ENCODE results near the gene DHRS9. TPM values are rescaled to one million over a fixed set of nuclear protein-coding genes. Genes with fewer than 3 reads are reported as not detected.
"Not testable (repeated sequence)": the region's sequence is repeated elsewhere in the genome, so short reads cannot be mapped to it uniquely, and the experiment has no call there.

Gene DHRS9
- polyA plus RNA-seq, 3 donors from 2014 or later, result 0.31 TPM; not detected in 2

DNA sequence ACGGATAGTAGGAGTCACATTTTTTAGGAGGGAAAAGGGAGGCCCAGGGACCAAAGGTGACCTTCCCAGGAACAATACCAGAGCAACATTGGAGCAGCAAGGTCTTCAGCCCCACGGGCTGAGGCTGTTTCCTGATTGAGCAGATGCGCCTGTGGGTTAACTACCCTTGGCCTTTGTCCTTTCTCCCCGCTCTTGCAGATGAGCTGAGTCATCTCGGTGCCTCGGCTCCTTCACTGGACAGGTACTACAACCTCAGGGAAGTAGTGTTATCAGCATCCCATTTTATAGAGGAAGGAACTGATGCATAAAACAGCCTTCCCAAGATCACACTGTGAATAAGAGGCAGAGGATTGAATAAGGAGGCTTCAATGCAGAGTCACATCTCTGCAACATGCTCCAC lies 43.5 kb downstream of the DHRS9 start:
- no peak for DNase-seq
- no peaks in the 10 kb centered on the region for H3K36me3 Mint-ChIP-seq
- H3K27me3 Mint-ChIP-seq (ENCODE audit: low read depth in 3 of 3), result peaks cover 3 to 7% (median 4%) of the 10 kb centered on the region in 3 donors
- no peak overlapping the region for H3K27ac Mint-ChIP-seq
- no peak overlapping the region for H3K4me3 Mint-ChIP-seq
- no peaks in the 10 kb centered on the region for H3K9me3 Mint-ChIP-seq
- peaks cover 15% of the 10 kb centered on the region in 2 donors for H3K4me1 Mint-ChIP-seq

DNA sequence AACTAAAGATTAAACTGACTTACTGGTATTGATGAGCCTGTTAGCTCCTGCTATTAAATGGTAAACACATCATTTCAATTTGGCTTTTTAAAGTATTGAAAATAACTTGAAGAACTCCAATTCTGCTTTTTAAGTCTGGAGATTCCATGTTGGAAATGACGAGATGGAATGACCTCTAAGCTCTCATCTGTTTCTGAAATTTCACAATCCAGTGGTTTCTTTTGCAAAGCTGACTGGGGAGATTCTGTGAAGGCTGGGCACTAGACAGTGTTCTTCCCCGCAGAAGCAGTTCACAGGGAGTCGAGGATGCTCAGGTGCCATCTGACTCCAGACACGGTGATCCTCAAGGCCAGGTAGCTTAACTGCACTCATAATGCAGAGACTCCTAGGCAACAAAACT lies 44.7 kb downstream of the DHRS9 start:
- no peak for DNase-seq
- no peak overlapping the region for H3K4me3 Mint-ChIP-seq
- H3K9me3 Mint-ChIP-seq, result no peaks in the 10 kb centered on the region
- no peaks in the 10 kb centered on the region for H3K36me3 Mint-ChIP-seq
- peaks cover 4 to 7% (median 6%) of the 10 kb centered on the region in 3 donors for H3K27me3 Mint-ChIP-seq (ENCODE audit: low read depth in 3 of 3)
- H3K27ac Mint-ChIP-seq, result no peak overlapping the region
- peaks cover 4 to 5% of the 10 kb centered on the region in 2 donors for H3K4me1 Mint-ChIP-seq

DNA sequence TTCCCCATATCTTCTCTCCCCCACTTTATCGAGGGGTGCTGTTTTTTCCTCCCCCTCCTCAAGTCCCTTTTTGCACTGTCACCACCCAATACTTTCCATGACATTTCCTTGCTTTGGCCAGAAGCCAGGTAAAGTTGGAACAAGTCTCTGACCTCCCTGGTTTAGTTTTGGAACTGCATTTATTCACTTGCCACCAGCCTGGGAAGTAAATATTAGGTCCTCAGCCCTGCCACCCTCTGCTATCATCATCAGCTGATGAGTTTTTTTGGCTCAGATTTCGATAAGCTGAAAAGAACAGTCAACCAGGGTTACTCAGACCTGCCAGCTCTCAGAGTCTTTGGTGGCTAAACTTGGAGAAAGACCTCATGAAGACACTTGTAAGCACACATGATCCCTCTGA lies 47.0 kb downstream of the DHRS9 start:
- Mint-ChIP-seq H3K36me3 (no peaks in the 10 kb centered on the region), H3K4me3 (no peak overlapping the region), H3K27me3 (ENCODE audit: low read depth in 3 of 3) (peaks cover 4 to 9% (median 7%) of the 10 kb centered on the region in 3 donors), H3K9me3 (no peaks in the 10 kb centered on the region), H3K27ac (no peak overlapping the region), H3K4me1 (no peaks in the 10 kb centered on the region)
- no peak for DNase-seq

DNA sequence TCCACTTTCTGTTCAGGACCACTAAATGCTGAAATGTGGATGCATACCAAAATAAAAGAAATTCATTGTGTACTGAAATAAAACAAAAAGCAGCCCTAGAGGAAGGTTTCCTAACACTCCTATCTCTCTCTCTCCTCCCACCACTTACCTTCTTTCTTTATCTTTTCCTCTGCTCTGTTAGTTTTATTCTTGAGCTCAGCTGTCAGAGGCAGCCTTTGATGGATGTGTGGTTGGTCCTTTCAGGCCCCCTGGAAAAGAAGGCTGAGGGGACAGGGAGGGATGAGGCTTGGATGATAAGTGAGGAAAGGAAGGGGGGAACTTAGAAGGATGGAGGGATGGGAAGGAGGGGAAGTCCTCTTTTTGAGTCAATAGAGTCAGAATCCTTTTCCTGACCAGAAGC lies 47.6 kb downstream of the DHRS9 start:
- Mint-ChIP-seq H3K4me3 (no peak overlapping the region), H3K27ac (no peak overlapping the region), H3K9me3 (peaks cover 0 to 2% (median 0%) of the 10 kb centered on the region in 6 donors), H3K36me3 (no peaks in the 10 kb centered on the region), H3K4me1 (no peaks in the 10 kb centered on the region), H3K27me3 (ENCODE audit: low read depth in 3 of 3) (peaks cover 4 to 9% (median 5%) of the 10 kb centered on the region in 3 donors)
- DNase-seq, result no peak

DNA sequence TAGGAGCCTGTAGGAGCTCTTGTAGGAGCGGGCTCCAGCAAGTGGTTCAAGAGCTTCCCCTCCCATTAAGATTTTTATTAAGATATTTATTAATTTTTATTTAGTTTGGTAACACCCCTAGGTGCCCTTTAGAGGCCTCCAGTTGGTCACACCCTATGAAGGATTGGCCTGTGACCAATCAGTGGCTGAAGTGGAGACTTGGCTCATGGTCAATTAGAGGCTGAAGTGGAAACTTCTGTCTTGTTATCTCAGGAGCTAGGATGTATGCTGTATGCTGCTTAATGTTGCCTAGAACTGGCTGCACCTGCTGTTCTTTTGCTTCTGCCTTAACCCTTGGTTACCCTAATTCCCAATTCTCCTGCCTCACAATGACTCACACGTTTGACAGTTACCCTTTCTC lies 48.7 kb downstream of the DHRS9 start:
- Mint-ChIP-seq H3K4me3 (no peak overlapping the region), H3K27me3 (ENCODE audit: low read depth in 3 of 3) (peaks cover 2 to 15% (median 5%) of the 10 kb centered on the region in 3 donors), H3K9me3 (peaks cover 0 to 2% (median 0%) of the 10 kb centered on the region in 6 donors), H3K36me3 (no peaks in the 10 kb centered on the region), H3K4me1 (no peaks in the 10 kb centered on the region), H3K27ac (no peak overlapping the region)
- DNase-seq, result no peak

DNA sequence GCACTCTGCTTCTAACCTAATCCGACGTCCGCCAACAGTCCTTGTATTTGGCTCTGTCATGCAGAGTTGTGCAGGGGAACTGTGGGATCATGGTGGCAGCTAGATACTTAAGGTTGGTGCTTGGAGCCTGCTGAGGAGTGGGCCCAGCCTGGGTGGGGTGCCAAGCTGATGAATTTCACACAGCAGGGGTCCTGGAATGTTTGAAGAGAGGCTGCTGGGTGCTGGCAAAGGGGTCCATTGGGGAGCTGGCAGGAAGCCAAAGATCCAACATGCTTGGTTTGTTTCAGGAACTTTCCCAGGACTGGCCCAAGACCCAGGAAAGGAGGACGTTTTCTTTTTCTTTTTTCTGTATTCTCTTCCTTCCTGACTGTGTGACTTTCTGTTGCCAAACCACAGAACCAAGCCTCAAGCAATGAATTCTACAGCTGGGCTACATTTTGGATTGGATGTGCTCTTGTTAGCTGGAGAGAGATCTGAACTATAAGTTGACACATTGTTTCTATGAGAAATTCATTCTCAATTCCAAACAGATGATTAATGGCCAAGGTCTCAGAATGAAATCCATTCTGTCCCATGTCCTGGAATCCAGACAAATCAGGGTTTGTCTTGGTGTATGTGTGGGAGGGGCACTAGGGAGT lies 49.9 kb downstream of the DHRS9 start:
- Mint-ChIP-seq H3K4me3 (no peak overlapping the region), H3K9me3 (peaks cover 0 to 2% (median 0%) of the 10 kb centered on the region in 6 donors), H3K36me3 (no peaks in the 10 kb centered on the region), H3K27me3 (ENCODE audit: low read depth in 3 of 3) (peaks cover 3 to 17% (median 5%) of the 10 kb centered on the region in 3 donors), H3K27ac (no peak overlapping the region), H3K4me1 (no peaks in the 10 kb centered on the region)
- no peak for DNase-seq

DNA sequence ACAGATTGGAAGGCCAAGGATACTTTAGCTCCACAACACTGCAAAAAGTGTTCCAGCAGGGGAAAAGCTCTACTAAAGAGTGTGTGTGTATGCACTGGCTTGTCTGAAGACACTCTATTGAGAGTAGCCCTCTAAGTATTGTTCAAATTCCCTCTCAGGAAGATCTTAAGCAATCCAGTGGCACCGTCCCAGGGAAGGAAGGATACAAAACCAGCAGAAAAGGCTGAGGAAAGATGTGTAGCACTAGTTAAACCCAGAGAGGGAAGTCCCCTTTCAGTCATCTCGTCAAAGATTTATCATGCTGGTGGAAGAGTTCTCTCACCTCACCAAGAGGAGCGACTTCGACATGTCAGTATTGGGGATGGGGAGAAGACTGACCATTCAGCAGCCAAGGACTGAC lies 50.5 kb downstream of the DHRS9 start:
- H3K4me3 Mint-ChIP-seq, result no peak overlapping the region
- DNase-seq, result no peak

DNA sequence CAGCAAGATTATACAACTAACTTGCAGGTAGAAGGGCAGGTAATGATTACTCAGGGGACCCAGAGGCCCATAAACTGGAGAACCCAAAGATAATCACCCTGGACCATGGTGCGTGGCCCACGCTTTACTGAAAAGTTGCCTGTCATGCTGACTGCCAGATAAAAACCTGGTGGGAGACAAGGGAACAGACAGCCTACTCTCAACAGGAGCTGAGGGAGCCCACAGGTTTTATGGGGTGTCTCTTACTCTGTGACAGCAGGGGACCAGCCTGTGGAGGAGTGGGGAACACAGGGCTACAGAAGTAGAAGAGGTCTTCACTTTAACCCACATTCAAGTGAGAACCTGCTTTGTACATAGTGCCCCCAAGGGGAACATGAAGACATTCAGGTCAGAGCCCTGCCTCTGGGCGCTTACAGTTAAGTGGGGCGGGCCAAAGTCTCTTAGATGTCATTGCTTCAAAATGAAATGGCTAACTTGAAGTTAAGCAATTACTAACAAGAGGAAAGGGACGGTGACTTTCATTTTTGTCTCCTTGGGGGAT lies 60.4 kb downstream of the DHRS9 start:
- Mint-ChIP-seq H3K27ac (no peak overlapping the region), H3K4me3 (no peak overlapping the region), H3K4me1 (no peaks in the 10 kb centered on the region), H3K27me3 (ENCODE audit: low read depth in 3 of 3) (peaks cover 0 to 2% (median 0%) of the 10 kb centered on the region in 3 donors), H3K36me3 (no peaks in the 10 kb centered on the region), H3K9me3 (no peaks in the 10 kb centered on the region)
- no peak for DNase-seq

More for the DNA sequence above, 50.5 kb downstream of the DHRS9 start:
- peaks cover 0 to 2% (median 0%) of the 10 kb centered on the region in 6 donors for H3K9me3 Mint-ChIP-seq
- H3K27me3 Mint-ChIP-seq (ENCODE audit: low read depth in 3 of 3), result peaks cover 1 to 19% (median 7%) of the 10 kb centered on the region in 3 donors
- no peak overlapping the region for H3K27ac Mint-ChIP-seq
- no peaks in the 10 kb centered on the region for H3K4me1 Mint-ChIP-seq
- no peaks in the 10 kb centered on the region for H3K36me3 Mint-ChIP-seq

DNA sequence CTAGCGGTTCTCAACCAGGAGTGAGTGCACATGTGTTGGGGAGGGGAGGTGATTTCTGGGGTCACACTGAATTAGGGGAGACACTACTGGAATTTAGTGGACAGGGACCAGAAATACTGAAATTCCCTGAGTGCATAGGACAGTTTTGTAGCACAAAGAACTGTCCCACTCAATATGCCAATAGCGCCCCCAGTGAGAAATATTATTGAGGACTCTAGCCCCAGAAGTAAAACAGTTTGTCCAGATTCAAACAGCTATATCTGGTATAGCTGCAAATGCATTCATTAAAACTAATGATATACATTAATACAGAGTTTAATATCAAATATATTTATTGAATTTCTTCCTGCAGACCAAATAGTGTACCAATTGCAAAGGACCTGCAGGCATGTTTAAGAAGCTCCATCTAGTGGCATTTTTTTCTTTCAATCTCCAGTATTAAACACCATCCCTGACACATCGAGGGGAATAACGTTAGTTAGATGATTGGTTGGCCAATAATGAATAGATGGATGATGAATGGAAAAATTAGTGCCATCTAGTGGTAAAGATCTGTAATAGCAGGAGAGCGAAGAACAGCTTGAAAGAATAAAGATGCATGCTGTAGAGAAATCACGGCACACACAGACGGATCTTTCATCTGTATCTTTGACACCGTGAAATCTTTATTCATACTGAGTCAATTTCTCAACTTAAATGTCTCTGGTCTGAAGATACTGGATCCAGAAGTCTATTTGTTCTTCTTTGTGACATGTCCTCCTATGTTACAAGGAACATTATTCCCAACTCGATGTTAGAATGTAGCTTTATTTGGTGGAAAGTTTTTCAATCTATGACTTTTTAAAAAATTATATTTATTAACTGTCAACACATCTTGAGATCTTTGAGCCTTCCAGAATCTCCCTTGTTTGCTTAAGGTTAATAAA lies 62.5 kb downstream of the DHRS9 start:
- Mint-ChIP-seq H3K9me3 (no peaks in the 10 kb centered on the region), H3K4me1 (no peaks in the 10 kb centered on the region), H3K36me3 (no peaks in the 10 kb centered on the region), H3K27ac (no peak overlapping the region), H3K4me3 (no peak overlapping the region), H3K27me3 (ENCODE audit: low read depth in 3 of 3) (peaks cover 0 to 2% (median 0%) of the 10 kb centered on the region in 3 donors)
- peak; percentile 29 to 42 (median 38) for DNase-seq

DNA sequence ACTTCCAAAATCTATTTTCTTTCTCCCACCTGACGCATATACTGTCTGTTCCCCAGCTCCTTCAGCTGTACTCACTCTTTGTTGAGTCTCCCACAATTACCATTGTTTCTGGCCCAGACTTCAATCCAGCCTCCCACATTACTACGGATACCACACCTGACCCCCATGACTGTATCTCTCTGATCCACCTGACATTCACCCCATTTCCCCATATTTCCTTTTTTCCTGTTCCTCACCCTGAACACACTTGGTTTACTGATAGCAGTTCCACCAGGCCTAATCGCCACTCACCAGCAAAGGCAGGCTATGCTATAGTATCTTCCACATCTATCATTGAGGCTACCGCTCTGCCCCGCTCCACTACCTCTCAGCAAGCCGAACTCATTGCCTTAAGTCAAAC lies 64.9 kb downstream of the DHRS9 start:
- not testable (repeated sequence) for H3K4me3 Mint-ChIP-seq; H3K27ac Mint-ChIP-seq; H3K36me3 Mint-ChIP-seq; H3K27me3 Mint-ChIP-seq (ENCODE audit: low read depth in 3 of 3); H3K4me1 Mint-ChIP-seq; DNase-seq; H3K9me3 Mint-ChIP-seq

DNA sequence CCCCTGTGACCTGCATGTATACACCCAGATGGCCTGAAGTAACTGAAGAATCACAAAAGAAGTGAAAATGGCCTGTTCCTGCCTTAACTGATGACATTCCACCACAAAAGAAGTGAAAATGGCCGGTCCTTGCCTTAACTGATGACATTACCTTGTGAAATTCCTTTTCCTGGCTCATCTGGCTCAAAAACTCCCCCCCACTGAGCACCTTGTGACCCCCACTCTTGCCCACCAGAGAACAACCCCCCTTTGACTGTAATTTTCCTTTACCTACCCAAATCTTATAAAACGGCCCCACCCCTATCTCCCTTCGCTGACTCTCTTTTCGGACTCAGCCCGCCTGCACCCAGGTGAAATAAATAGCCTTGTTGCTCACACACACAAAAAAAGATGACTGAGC lies 67.1 kb downstream of the DHRS9 start:
- DNase-seq; H3K27me3 Mint-ChIP-seq (ENCODE audit: low read depth in 3 of 3); H3K9me3 Mint-ChIP-seq; H3K27ac Mint-ChIP-seq; H3K4me1 Mint-ChIP-seq; H3K36me3 Mint-ChIP-seq; H3K4me3 Mint-ChIP-seq: not testable (repeated sequence)

DNA sequence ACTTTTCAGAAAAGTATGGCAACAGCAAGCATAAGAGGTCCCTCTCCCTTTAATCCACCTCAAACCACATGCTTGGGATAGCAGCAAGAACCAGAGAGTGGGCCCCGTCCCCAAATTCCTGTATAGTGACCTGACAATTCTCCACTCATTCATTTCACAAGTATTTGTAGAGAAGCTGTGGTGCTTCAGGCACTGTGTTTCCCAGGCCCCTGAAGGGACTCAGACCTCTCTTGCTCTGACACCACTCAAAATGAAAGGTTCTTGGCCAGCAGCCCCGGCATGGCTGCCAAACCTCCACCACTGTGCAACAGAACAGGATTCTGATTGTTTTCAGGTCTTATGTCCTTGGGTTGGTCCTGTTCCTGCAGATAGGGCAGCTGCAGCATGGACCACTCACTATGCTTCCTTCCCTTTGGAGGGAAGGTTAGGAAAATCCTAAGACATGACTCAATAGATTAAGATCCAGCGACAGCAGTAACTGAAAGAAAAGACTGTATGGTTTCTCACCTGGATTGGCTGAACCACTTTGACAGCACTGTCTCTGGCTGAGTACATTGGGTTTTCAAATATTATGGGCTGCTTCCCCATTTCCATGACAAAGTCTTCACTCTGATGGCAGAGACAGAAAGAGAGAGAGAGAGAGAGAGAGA lies 67.6 kb downstream of the DHRS9 start:
- Mint-ChIP-seq H3K4me3 (no peak overlapping the region), H3K9me3 (no peaks in the 10 kb centered on the region), H3K27ac (no peak overlapping the region), H3K36me3 (no peaks in the 10 kb centered on the region), H3K27me3 (ENCODE audit: low read depth in 3 of 3) (peaks cover 0 to 2% (median 0%) of the 10 kb centered on the region in 3 donors), H3K4me1 (no peaks in the 10 kb centered on the region)
- no peak for DNase-seq

DNA sequence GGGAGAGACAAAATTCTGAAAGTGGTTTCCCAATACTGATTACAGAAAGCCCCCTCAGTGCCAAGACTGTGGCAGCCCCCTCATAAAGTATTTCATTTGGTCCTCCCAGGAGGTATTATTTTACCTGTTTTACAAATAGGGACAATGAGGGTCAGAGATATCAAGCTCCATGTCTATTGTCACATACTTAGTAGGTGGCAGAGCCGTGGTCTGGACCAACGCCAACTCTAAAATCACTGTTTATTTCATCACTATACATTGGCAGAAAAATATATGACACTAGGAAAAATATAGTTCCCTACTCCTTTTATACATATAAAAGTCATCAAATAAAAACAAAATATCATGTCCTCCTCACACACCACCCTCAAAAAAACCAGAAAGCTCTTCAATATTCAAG lies 68.6 kb downstream of the DHRS9 start:
- no peak for DNase-seq
- H3K27ac Mint-ChIP-seq, result no peak overlapping the region
- H3K4me1 Mint-ChIP-seq, result no peaks in the 10 kb centered on the region
- peaks cover 0 to 2% (median 2%) of the 10 kb centered on the region in 3 donors for H3K27me3 Mint-ChIP-seq (ENCODE audit: low read depth in 3 of 3)
- H3K9me3 Mint-ChIP-seq, result no peaks in the 10 kb centered on the region
- no peaks in the 10 kb centered on the region for H3K36me3 Mint-ChIP-seq
- H3K4me3 Mint-ChIP-seq, result no peak overlapping the region

DNA sequence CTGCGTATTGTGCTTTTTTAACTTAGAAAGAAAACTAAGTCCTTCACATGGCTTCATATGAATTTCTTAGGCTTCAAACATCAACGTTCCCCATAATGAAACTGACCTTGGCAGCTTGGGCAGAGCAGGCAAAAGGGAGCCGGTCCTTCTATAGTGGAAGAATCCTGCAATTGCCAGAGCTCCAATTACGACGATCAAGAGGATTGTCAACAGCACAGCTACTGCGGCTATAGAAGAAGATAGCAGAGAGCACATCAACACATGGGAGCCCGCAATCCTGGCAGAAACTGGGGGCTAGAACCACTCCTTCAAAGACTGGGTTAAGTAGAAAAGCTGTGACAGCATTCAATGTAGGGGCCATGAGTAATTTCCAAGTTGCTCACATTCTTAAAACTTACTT lies 69.8 kb downstream of the DHRS9 start:
- no peaks in the 10 kb centered on the region for H3K9me3 Mint-ChIP-seq
- DNase-seq, result no peak
- H3K4me3 Mint-ChIP-seq, result no peak overlapping the region
- H3K4me1 Mint-ChIP-seq, result no peaks in the 10 kb centered on the region
- no peaks in the 10 kb centered on the region for H3K36me3 Mint-ChIP-seq
- H3K27ac Mint-ChIP-seq, result no peak overlapping the region
- H3K27me3 Mint-ChIP-seq (ENCODE audit: low read depth in 3 of 3), result peaks cover 0 to 2% (median 2%) of the 10 kb centered on the region in 3 donors
